ENCODE data around the gene SYP.

- TF ChIP-seq CTCF (IDR thresholded peaks at IDR 0.05; ENCODE audit: borderline replicate concordance, extremely low read depth, low read length, poor library complexity, severe bottlenecking) (no peak), EZH2 (IDR thresholded peaks at IDR 0.05; ENCODE audit: borderline replicate concordance, low read depth, low read length, severe bottlenecking) (no peak)
Observed at GRCh38 chrX:49202022-49202421, 2.0 kb upstream of the SYP start.
